ENCODE data around the gene FCF1. TPM values are rescaled to one million over a fixed set of nuclear protein-coding genes. Genes with fewer than 3 reads are reported as not detected.

The FCF1 gene
- total and polyA plus RNA-seq, 2 of the 13 experiments (the other 11 are each of a cell fraction or from before 2014, with no cell fraction given) = 31.0 to 44.4 TPM

DNA sequence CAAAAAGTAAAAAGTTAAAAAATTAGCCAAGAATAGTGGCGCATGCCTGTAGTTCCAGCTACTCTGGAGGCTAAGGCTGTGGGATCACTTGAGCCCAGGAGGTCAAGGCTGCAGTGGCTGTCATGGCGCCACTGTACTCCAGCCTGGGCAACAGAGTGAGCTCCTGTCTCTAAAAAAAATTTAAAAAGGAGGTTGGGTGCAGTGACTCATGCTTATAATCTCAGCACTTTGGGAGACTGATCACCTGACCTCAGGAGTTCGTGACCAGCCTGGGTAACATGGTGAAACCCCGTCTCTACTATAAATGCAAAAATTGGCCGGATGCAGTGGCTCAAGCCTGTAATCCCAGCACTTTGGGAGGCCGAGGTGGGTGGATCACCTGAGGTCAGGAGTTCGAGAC lies 42.0 kb downstream of the FCF1 start:
- no peaks in the 10 kb centered on the region for H3K27me3 ChIP-seq (ENCODE audit: control insufficient read depth in 1 of 2, insufficient read depth in 2 of 2, low read length in 2 of 2)
- WGBS (ENCODE audit: low lambda C conversion rate) = 42% methylated on average over 7 of the region's 7 CpGs
- no peaks in the 10 kb centered on the region for H3K36me3 ChIP-seq (replicated peaks in 1 of 2; ENCODE audit: control insufficient read depth in 1 of 2, insufficient read depth in 2 of 2, low read length in 2 of 2)
- no peak overlapping the region for H2AFZ ChIP-seq (ENCODE audit: low read length)
- TF ChIP-seq ZNF614 (CRISPR knock-in tag; IDR thresholded peaks at IDR 0.05; ENCODE audit: borderline replicate concordance) = no peak
- no peak for TF ChIP-seq MAZ (IDR thresholded peaks at IDR 0.05; ENCODE audit: borderline replicate concordance, low read depth, low read length)
- TF ChIP-seq MAZ (CRISPR knock-in tag; IDR thresholded peaks at IDR 0.05; ENCODE audit: low read depth) = no peak
- POLR2A ChIA-PET = interaction anchor here (1.0 kb wide), 1 partner anchor 8 kb away, joined by 3 read pairs; the partner anchor contains the start of gene YLPM1
- H3K4me3 ChIP-seq (replicated peaks in 1 of 3; ENCODE audit: insufficient read depth in 1 of 3, low read depth in 2 of 3, low read length in 3 of 3) = no peak overlapping the region
- H3K4me2 ChIP-seq (ENCODE audit: low read depth, low read length) = no peak overlapping the region
- H3K9ac ChIP-seq (ENCODE audit: insufficient read depth, low read depth, low read length) = no peak overlapping the region
- in situ Hi-C loops (cut with HindIII; ENCODE audit: extremely low pct_ligation_motif_present, low pct_unique_long_range_greater_than_20kb) (no loop called here), intact Hi-C loops (cut with micrococcal nuclease; ENCODE audit: unreplicated experiment) (no loop called here)
- H4K20me1 ChIP-seq (ENCODE audit: insufficient read depth, low read length) = no peaks in the 10 kb centered on the region
- H3K9me3 ChIP-seq (ENCODE audit: low read length) = peaks cover 5% of the 10 kb centered on the region
- peaks cover 4% of the 10 kb centered on the region; the same call in 1 of the 2 replicates for H3K4me1 ChIP-seq (ENCODE audit: insufficient read depth, low read length)
- no peak overlapping the region for H3K27ac ChIP-seq (ENCODE audit: extremely low read length, insufficient read depth, low read length)
- FAIRE-seq = no peak
- ATAC-seq = no peak
- BruUV-seq (replicated peaks) = no TSS peak
- DNase-seq (ENCODE audit: low spot score) = no peak
- no peaks in the 10 kb centered on the region for H3K79me2 ChIP-seq (ENCODE audit: insufficient read depth, low read length)
- CTCF ChIA-PET (ENCODE audit: low intra/inter-chr PET ratio, low total read pairs) = no interaction called here

DNA sequence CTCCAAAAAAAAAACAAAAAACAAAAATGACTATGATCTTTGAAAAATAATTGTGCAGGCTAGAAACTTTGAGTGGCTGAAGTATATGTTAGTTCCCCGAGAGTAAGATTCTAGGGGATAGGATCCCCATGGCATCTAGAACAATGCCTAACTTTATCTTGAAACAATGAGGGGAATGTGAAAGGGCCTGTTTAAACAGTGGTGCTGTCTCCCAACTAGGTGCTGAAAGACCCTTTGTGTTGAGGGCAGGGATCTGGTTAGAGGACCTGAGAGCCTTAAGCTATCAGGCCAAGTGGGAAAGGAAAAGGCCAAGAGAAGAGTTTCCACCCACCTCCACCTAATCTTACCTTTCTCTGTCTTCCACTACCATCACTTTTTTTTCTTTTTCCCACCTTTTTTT lies 43.4 kb downstream of the FCF1 start:
- ChIA-PET POLR2A (no interaction called here), CTCF (ENCODE audit: low intra/inter-chr PET ratio, low total read pairs) (no interaction called here)
- Histone ChIP-seq H3K79me2 (ENCODE audit: insufficient read depth, low read length) (no peaks in the 10 kb centered on the region), H3K4me3 (replicated peaks in 1 of 3; ENCODE audit: insufficient read depth in 1 of 3, low read depth in 2 of 3, low read length in 3 of 3) (no peak overlapping the region), H3K36me3 (replicated peaks in 1 of 2; ENCODE audit: control insufficient read depth in 1 of 2, insufficient read depth in 2 of 2, low read length in 2 of 2) (no peaks in the 10 kb centered on the region), H2AFZ (ENCODE audit: low read length) (no peak overlapping the region), H3K27me3 (ENCODE audit: control insufficient read depth in 1 of 2, insufficient read depth in 2 of 2, low read length in 2 of 2) (no peaks in the 10 kb centered on the region), H3K27ac (ENCODE audit: extremely low read length, insufficient read depth, low read length) (no peak overlapping the region), H3K9me3 (ENCODE audit: low read length) (peaks cover 5% of the 10 kb centered on the region), H4K20me1 (ENCODE audit: insufficient read depth, low read length) (no peaks in the 10 kb centered on the region), H3K4me2 (ENCODE audit: low read depth, low read length) (no peak overlapping the region), H3K4me1 (ENCODE audit: insufficient read depth, low read length) (peaks cover 4% of the 10 kb centered on the region; the same call in 1 of the 2 replicates), H3K9ac (ENCODE audit: insufficient read depth, low read depth, low read length) (no peak overlapping the region)
- 17% methylated on average over 1 of the region's 1 CpG for WGBS (ENCODE audit: low lambda C conversion rate)
- no TSS peak for BruUV-seq (replicated peaks)
- in situ Hi-C loops (cut with HindIII; ENCODE audit: extremely low pct_ligation_motif_present, low pct_unique_long_range_greater_than_20kb) (no loop called here), intact Hi-C loops (cut with micrococcal nuclease; ENCODE audit: unreplicated experiment) (no loop called here)
- ATAC-seq = peak; percentile 50; the same call in 2 of the 3 replicates
- no peak for FAIRE-seq
- DNase-seq (ENCODE audit: low spot score) = peak; percentile 28
- TF ChIP-seq MAFK (conservative IDR thresholded peaks at IDR 0.05 in 1 of 2, IDR thresholded peaks at IDR 0.05 in 1 of 2; ENCODE audit: low read length in 2 of 2) = no peak
- no peak for TF ChIP-seq JARID2 (CRISPR knock-in tag; IDR thresholded peaks at IDR 0.05; ENCODE audit: insufficient replicate concordance)
- no peak for TF ChIP-seq SIN3B (IDR thresholded peaks at IDR 0.05; ENCODE audit: low read length)
- no peak for TF ChIP-seq SRY (CRISPR knock-in tag; IDR thresholded peaks at IDR 0.05)
- no peak for TF ChIP-seq NFYC (CRISPR knock-in tag; IDR thresholded peaks at IDR 0.05)
- TF ChIP-seq, protein P1, sequence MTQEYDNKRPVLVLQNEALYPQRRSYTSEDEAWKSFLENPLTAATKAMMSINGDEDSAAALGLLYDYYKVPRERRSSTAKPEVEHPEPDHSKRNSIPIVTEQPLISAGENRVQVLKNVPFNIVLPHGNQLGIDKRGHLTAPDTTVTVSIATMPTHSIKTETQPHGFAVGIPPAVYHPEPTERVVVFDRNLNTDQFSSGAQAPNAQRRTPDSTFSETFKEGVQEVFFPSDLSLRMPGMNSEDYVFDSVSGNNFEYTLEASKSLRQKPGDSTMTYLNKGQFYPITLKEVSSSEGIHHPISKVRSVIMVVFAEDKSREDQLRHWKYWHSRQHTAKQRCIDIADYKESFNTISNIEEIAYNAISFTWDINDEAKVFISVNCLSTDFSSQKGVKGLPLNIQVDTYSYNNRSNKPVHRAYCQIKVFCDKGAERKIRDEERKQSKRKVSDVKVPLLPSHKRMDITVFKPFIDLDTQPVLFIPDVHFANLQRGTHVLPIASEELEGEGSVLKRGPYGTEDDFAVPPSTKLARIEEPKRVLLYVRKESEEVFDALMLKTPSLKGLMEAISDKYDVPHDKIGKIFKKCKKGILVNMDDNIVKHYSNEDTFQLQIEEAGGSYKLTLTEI (CRISPR knock-in tag; conservative IDR thresholded peaks at IDR 0.05) = no peak
- no peak for TF ChIP-seq ZNF703 (CRISPR knock-in tag; IDR thresholded peaks at IDR 0.05; ENCODE audit: borderline replicate concordance)
- no peak for TF ChIP-seq ZNF724P (CRISPR knock-in tag; IDR thresholded peaks at IDR 0.05; ENCODE audit: borderline replicate concordance)
- no peak for TF ChIP-seq SOX6 (IDR thresholded peaks at IDR 0.05)
- peak; percentile 46; the same call in 1 of the 2 replicates for TF ChIP-seq SOX6 (CRISPR knock-in tag; IDR thresholded peaks at IDR 0.05)
- TF ChIP-seq, protein P2, sequence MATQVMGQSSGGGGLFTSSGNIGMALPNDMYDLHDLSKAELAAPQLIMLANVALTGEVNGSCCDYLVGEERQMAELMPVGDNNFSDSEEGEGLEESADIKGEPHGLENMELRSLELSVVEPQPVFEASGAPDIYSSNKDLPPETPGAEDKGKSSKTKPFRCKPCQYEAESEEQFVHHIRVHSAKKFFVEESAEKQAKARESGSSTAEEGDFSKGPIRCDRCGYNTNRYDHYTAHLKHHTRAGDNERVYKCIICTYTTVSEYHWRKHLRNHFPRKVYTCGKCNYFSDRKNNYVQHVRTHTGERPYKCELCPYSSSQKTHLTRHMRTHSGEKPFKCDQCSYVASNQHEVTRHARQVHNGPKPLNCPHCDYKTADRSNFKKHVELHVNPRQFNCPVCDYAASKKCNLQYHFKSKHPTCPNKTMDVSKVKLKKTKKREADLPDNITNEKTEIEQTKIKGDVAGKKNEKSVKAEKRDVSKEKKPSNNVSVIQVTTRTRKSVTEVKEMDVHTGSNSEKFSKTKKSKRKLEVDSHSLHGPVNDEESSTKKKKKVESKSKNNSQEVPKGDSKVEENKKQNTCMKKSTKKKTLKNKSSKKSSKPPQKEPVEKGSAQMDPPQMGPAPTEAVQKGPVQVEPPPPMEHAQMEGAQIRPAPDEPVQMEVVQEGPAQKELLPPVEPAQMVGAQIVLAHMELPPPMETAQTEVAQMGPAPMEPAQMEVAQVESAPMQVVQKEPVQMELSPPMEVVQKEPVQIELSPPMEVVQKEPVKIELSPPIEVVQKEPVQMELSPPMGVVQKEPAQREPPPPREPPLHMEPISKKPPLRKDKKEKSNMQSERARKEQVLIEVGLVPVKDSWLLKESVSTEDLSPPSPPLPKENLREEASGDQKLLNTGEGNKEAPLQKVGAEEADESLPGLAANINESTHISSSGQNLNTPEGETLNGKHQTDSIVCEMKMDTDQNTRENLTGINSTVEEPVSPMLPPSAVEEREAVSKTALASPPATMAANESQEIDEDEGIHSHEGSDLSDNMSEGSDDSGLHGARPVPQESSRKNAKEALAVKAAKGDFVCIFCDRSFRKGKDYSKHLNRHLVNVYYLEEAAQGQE (IDR thresholded peaks at IDR 0.05; ENCODE audit: borderline replicate concordance in 1 of 2, low read depth in 1 of 2, low read length in 2 of 2) = peak; percentile 19 to 91
- no peak for TF ChIP-seq ZBTB7B (CRISPR knock-in tag; IDR thresholded peaks at IDR 0.05)
